ENCODE measurements around the gene ARHGEF25. TPM values are rescaled to one million over a fixed set of nuclear protein-coding genes. Genes with fewer than 3 reads are reported as not detected.

Gene ARHGEF25
- total and polyA plus RNA-seq, 2 of the 13 experiments (the other 11 are each of a cell fraction or from before 2014, with no cell fraction given) = 11.5 to 12.5 TPM

- H3K27ac ChIP-seq (ENCODE audit: extremely low read length, insufficient read depth, low read length) = no peak overlapping the region
- no peak overlapping the region for H3K9ac ChIP-seq (ENCODE audit: insufficient read depth, low read depth, low read length)
- no peaks in the 10 kb centered on the region for H3K79me2 ChIP-seq (ENCODE audit: insufficient read depth, low read length)
- no peaks in the 10 kb centered on the region for H3K36me3 ChIP-seq (replicated peaks in 1 of 2; ENCODE audit: control insufficient read depth in 1 of 2, insufficient read depth in 2 of 2, low read length in 2 of 2)
- ChIA-PET POLR2A (no interaction called here), CTCF (ENCODE audit: low intra/inter-chr PET ratio, low total read pairs) (no interaction called here)
- H3K9me3 ChIP-seq (ENCODE audit: low read length) = peaks cover 6% of the 10 kb centered on the region
- intact Hi-C loops (cut with micrococcal nuclease; ENCODE audit: unreplicated experiment) (no loop called here), in situ Hi-C loops (cut with HindIII; ENCODE audit: extremely low pct_ligation_motif_present, low pct_unique_long_range_greater_than_20kb) (no loop called here)
- no peak for TF ChIP-seq NFE2L2 (IDR thresholded peaks at IDR 0.05; ENCODE audit: low read length)
- no peak for TF ChIP-seq NRL (CRISPR knock-in tag; IDR thresholded peaks at IDR 0.05; ENCODE audit: borderline replicate concordance)
- no peak for TF ChIP-seq FOXJ3 (CRISPR knock-in tag; IDR thresholded peaks at IDR 0.05; ENCODE audit: borderline replicate concordance)
- no peak for TF ChIP-seq PLSCR1 (CRISPR knock-in tag; IDR thresholded peaks at IDR 0.05; ENCODE audit: borderline replicate concordance)
- TF ChIP-seq IRF2 (CRISPR knock-in tag; IDR thresholded peaks at IDR 0.05) = no peak
- TF ChIP-seq FOXP4 (CRISPR knock-in tag; IDR thresholded peaks at IDR 0.05) = no peak
- no peak for TF ChIP-seq SRY (CRISPR knock-in tag; IDR thresholded peaks at IDR 0.05)
- TF ChIP-seq MXD3 (CRISPR knock-in tag; IDR thresholded peaks at IDR 0.05) = no peak
- TF ChIP-seq ZNF546 (CRISPR knock-in tag; conservative IDR thresholded peaks at IDR 0.05) = no peak
- TF ChIP-seq NFE2 (CRISPR knock-in tag; IDR thresholded peaks at IDR 0.05) = no peak
- no peak for TF ChIP-seq U2AF2 (IDR thresholded peaks at IDR 0.05; ENCODE audit: low read depth, low read length)
- no TSS peak for BruUV-seq (replicated peaks)
- peaks cover 0 to 7% of the 10 kb centered on the region in 2 experiments; a peak in 1 of 5 replicates for H3K27me3 ChIP-seq (ENCODE audit: control insufficient read depth in 1 of 2, insufficient read depth in 2 of 2, low read length in 2 of 2)
- no peak for DNase-seq (ENCODE audit: low spot score)
- no peak overlapping the region for H3K4me2 ChIP-seq (ENCODE audit: low read depth, low read length)
- no peak overlapping the region for H3K4me3 ChIP-seq (replicated peaks in 1 of 3; ENCODE audit: insufficient read depth in 1 of 3, low read depth in 2 of 3, low read length in 3 of 3)
- WGBS (ENCODE audit: low lambda C conversion rate) = 17% methylated on average over 7 of the region's 7 CpGs
- no peak for ATAC-seq
- no peaks in the 10 kb centered on the region for H3K4me1 ChIP-seq (ENCODE audit: insufficient read depth, low read length)
- no peaks in the 10 kb centered on the region for H4K20me1 ChIP-seq (ENCODE audit: insufficient read depth, low read length)
- no peak overlapping the region for H2AFZ ChIP-seq (ENCODE audit: low read length)
- no peak for FAIRE-seq
Measured at GRCh38 chr12:57640175-57641042, 29.2 kb downstream of the ARHGEF25 start.
